Inflammatory macrophage treated with lipopolysaccharide for 4 hours (primary cell): Measurements from ENCODE around the gene RGS17.
A peak's percentile ranks its signal among the peaks of the same experiment; 100 is the strongest.

ENCODE experiments used
- DNase-seq: peaks from one replicate; pipeline ENCODE4 v3.0.0-alpha.2; 2020

The RGS17 gene

GRCh38 chr6:153076431-153076830 lies 54.7 kb downstream of the RGS17 start:
- DNase-seq = no peak

GRCh38 chr6:153074761-153075160 lies 56.3 kb downstream of the RGS17 start:
- DNase-seq = no peak

- peak; percentile 53 for DNase-seq
These were observed 57.2 kb downstream of the RGS17 start for GRCh38 chr6:153073841-153074240.

- no peak for DNase-seq
These were observed 60.3 kb downstream of the RGS17 start for GRCh38 chr6:153070756-153071155.

GRCh38 chr6:153069897-153070296 lies 61.2 kb downstream of the RGS17 start:
- no peak for DNase-seq

GRCh38 chr6:153065222-153065621 lies 65.9 kb downstream of the RGS17 start:
- DNase-seq = no peak

GRCh38 chr6:153063936-153064335 lies 67.1 kb downstream of the RGS17 start:
- no peak for DNase-seq

GRCh38 chr6:153062516-153062915 lies 68.6 kb downstream of the RGS17 start:
- no peak for DNase-seq

- DNase-seq = peak; percentile 12
These were observed 71.3 kb downstream of the RGS17 start for GRCh38 chr6:153059757-153060156.

GRCh38 chr6:153059311-153059710 lies 71.8 kb downstream of the RGS17 start:
- no peak for DNase-seq

GRCh38 chr6:153058909-153059308 lies 72.2 kb downstream of the RGS17 start:
- no peak for DNase-seq

- DNase-seq = no peak
These were observed 72.8 kb downstream of the RGS17 start for GRCh38 chr6:153058291-153058690.

- DNase-seq = no peak
These were observed 74.8 kb downstream of the RGS17 start for GRCh38 chr6:153056308-153056707.

- no peak for DNase-seq
These were observed 79.3 kb downstream of the RGS17 start for GRCh38 chr6:153051801-153052200.

- DNase-seq = no peak
These were observed 82.5 kb downstream of the RGS17 start for GRCh38 chr6:153048631-153049030.

GRCh38 chr6:153047386-153047785 lies 83.7 kb downstream of the RGS17 start:
- DNase-seq = no peak

GRCh38 chr6:153045271-153045670 lies 85.8 kb downstream of the RGS17 start:
- no peak for DNase-seq

- no peak for DNase-seq
These were observed 86.8 kb downstream of the RGS17 start for GRCh38 chr6:153044295-153044694.

- DNase-seq = no peak
These were observed 87.4 kb downstream of the RGS17 start for GRCh38 chr6:153043719-153044118.

GRCh38 chr6:153038378-153039057 lies 92.6 kb downstream of the RGS17 start:
- no peak for DNase-seq

GRCh38 chr6:153034139-153034538 lies 96.9 kb downstream of the RGS17 start:
- no peak for DNase-seq

- peak; percentile 49 for DNase-seq
These were observed 98.7 kb downstream of the RGS17 start for GRCh38 chr6:153032255-153032882.

- DNase-seq = no peak
These were observed 99.6 kb downstream of the RGS17 start for GRCh38 chr6:153031335-153031955.

GRCh38 chr6:153028963-153029362 lies 102.1 kb downstream of the RGS17 start:
- no peak for DNase-seq
